ENCODE measurements around the gene SPPL3.

SPPL3 gene

GRCh38 chr12:120775862-120776552 is 128.2 kb downstream of the SPPL3 start:
- DNase-seq (ENCODE audit: low spot score): no peak

GRCh38 chr12:120774169-120774916 is 129.8 kb downstream of the SPPL3 start:
- no peak for DNase-seq (ENCODE audit: low spot score)

GRCh38 chr12:120771097-120771496 is 133.1 kb downstream of the SPPL3 start:
- DNase-seq (ENCODE audit: low spot score): no peak

- no peak for DNase-seq (ENCODE audit: low spot score)
These were observed 136.8 kb downstream of the SPPL3 start for GRCh38 chr12:120767071-120768024.

- DNase-seq (ENCODE audit: low spot score): no peak
These were observed 137.6 kb downstream of the SPPL3 start for GRCh38 chr12:120766566-120766965.

GRCh38 chr12:120764816-120765215 is 139.3 kb downstream of the SPPL3 start:
- no peak for DNase-seq (ENCODE audit: low spot score)

GRCh38 chr12:120763250-120763649 is 140.9 kb downstream of the SPPL3 start:
- DNase-seq (ENCODE audit: low spot score): no peak

- no peak for DNase-seq (ENCODE audit: low spot score)
These were observed 142.1 kb downstream of the SPPL3 start for GRCh38 chr12:120762086-120762485.

- no peak for DNase-seq (ENCODE audit: low spot score)
These were observed 142.6 kb downstream of the SPPL3 start for GRCh38 chr12:120761519-120761934.

GRCh38 chr12:120760349-120761254 is 143.6 kb downstream of the SPPL3 start:
- DNase-seq (ENCODE audit: low spot score): no peak

- no peak for DNase-seq (ENCODE audit: low spot score)
These were observed 144.4 kb downstream of the SPPL3 start for GRCh38 chr12:120759591-120760348.

GRCh38 chr12:120758798-120759590 is 145.2 kb downstream of the SPPL3 start:
- no peak for DNase-seq (ENCODE audit: low spot score)

- DNase-seq (ENCODE audit: low spot score): no peak
These were observed 146.2 kb downstream of the SPPL3 start for GRCh38 chr12:120757949-120758348.

GRCh38 chr12:120757226-120757742 is 146.9 kb downstream of the SPPL3 start:
- no peak for DNase-seq (ENCODE audit: low spot score)

GRCh38 chr12:120755269-120755668 is 148.9 kb downstream of the SPPL3 start:
- no peak for DNase-seq (ENCODE audit: low spot score)

- DNase-seq (ENCODE audit: low spot score): no peak
These were observed 149.4 kb downstream of the SPPL3 start for GRCh38 chr12:120754792-120755191.

- no peak for DNase-seq (ENCODE audit: low spot score)
These were observed 152.8 kb downstream of the SPPL3 start for GRCh38 chr12:120751389-120751788.

GRCh38 chr12:120750806-120751205 is 153.4 kb downstream of the SPPL3 start:
- DNase-seq (ENCODE audit: low spot score): no peak

- no peak for DNase-seq (ENCODE audit: low spot score)
These were observed 154.9 kb downstream of the SPPL3 start for GRCh38 chr12:120749256-120749655.

All from left forelimb (tissue), 1 donor.